Stimulated activated CD4-positive, alpha-beta T cell treated with anti-CD3 and anti-CD28 coated beads, Interleukin-12 subunit alpha, Interleukin-12 subunit beta, amount 100 ng/mL, for 4 hours (primary cell): ENCODE measurements around the gene WDR7.

Experiments used
- DNase-seq: peaks from one replicate; pipeline ENCODE4 v3.0.0-alpha.2; 2020

Gene WDR7

GRCh38 chr18:57052759-57053158 lies 401.6 kb downstream of the WDR7 start:
- no peak for DNase-seq

- no peak for DNase-seq
These were observed 403.7 kb downstream of the WDR7 start for GRCh38 chr18:57054891-57055290.

- no peak for DNase-seq
These were observed 406.7 kb downstream of the WDR7 start for GRCh38 chr18:57057890-57058289.

- no peak for DNase-seq
These were observed 407.6 kb downstream of the WDR7 start for GRCh38 chr18:57058734-57059133.

- DNase-seq = no peak
These were observed 408.2 kb downstream of the WDR7 start for GRCh38 chr18:57059366-57059765.

- DNase-seq = no peak
These were observed 409.7 kb downstream of the WDR7 start for GRCh38 chr18:57060814-57061213.

- no peak for DNase-seq
These were observed 411.0 kb downstream of the WDR7 start for GRCh38 chr18:57062178-57062577.

GRCh38 chr18:57062844-57063243 lies 411.7 kb downstream of the WDR7 start:
- DNase-seq = no peak

GRCh38 chr18:57063601-57064103 lies 412.5 kb downstream of the WDR7 start:
- DNase-seq = no peak

GRCh38 chr18:57073501-57074187 lies 422.5 kb downstream of the WDR7 start:
- no peak for DNase-seq

GRCh38 chr18:57075716-57076400 lies 424.7 kb downstream of the WDR7 start:
- no peak for DNase-seq

GRCh38 chr18:57077005-57077765 lies 426.0 kb downstream of the WDR7 start:
- no peak for DNase-seq

- no peak for DNase-seq
These were observed 426.8 kb downstream of the WDR7 start for GRCh38 chr18:57077786-57078552.

- DNase-seq = no peak
These were observed 427.5 kb downstream of the WDR7 start for GRCh38 chr18:57078614-57079013.

GRCh38 chr18:57080479-57080878 lies 429.3 kb downstream of the WDR7 start:
- no peak for DNase-seq

GRCh38 chr18:57081899-57082298 lies 430.7 kb downstream of the WDR7 start:
- no peak for DNase-seq

GRCh38 chr18:57083485-57083884 lies 432.3 kb downstream of the WDR7 start:
- no peak for DNase-seq

GRCh38 chr18:57084331-57085271 lies 433.4 kb downstream of the WDR7 start:
- DNase-seq = no peak

GRCh38 chr18:57085371-57085770 lies 434.2 kb downstream of the WDR7 start:
- no peak for DNase-seq

GRCh38 chr18:57086163-57086562 lies 435.0 kb downstream of the WDR7 start:
- no peak for DNase-seq
